B cell (primary cell): ENCODE measurements around the gene TRPV2. TPM values are rescaled to one million over a fixed set of nuclear protein-coding genes. Genes with fewer than 3 reads are reported as not detected.

Experiments used
- ATAC-seq: fragments of 200-7000 bp; cut with Tn5 transposase; one replicate; pipeline ENCODE4 v1.10.0; 2021; ENCODE audit warnings: low read depth, mild to moderate bottlenecking, moderate number of reproducible peaks, moderate library complexity
- CTCF ChIA-PET: fragments of 350-600 bp; sonication (Branson Sonifier 250); formaldehyde crosslinking; loops from one replicate; lab custom pipeline; 2021; ENCODE audit warnings: antibody characterized with exemption, inconsistent platforms; lab: Charles Lee
- POLR2A ChIA-PET: fragments of 350-600 bp; sonication (Branson Sonifier 250); formaldehyde crosslinking; loops from one replicate; lab custom pipeline; 2021; ENCODE audit warnings: antibody characterized with exemption; lab: Charles Lee
- DNase-seq: peaks from one replicate; pipeline ENCODE4 v3.0.0; 2013
- H2AFZ ChIP-seq: 2 replicates; pipeline ENCODE4 v1.6.1; 2012; ENCODE audit warnings: mild to moderate bottlenecking, low read depth, low read length; ENCODE audit not compliant: insufficient read depth, poor library complexity, severe bottlenecking
- H3K27ac ChIP-seq, 2 donors: 1 replicate in 1 of 2; 2 replicates in 1 of 2; pipeline ENCODE4 v1.5.1; 2012 to 2013; ENCODE audit warnings: low read length in 2 of 2, mild to moderate bottlenecking in 2 of 2, moderate library complexity in 1 of 2
- H3K27me3 ChIP-seq, 4 experiments: fragments of 200-600 bp in 1 of 4; sonication (generic) in 1 of 4; replicated peaks in 1 of 4; 1 replicate in 2 of 4; 2 replicates in 2 of 4; pipeline versions ENCODE4 v1.6.1 to v1.7.0; 2013 to 2016; ENCODE audit warnings: low read length in 3 of 4, mild to moderate bottlenecking in 2 of 4, mixed read lengths in 1 of 4, moderate library complexity in 1 of 4; ENCODE audit not compliant: insufficient read depth in 4 of 4, control insufficient read depth in 3 of 4; ENCODE audit errors: control extremely low read depth in 1 of 4
- H3K36me3 ChIP-seq, 2 experiments: replicated peaks in 1 of 2; 1 replicate in 1 of 2; 2 replicates in 1 of 2; pipeline versions ENCODE4 v1.6.1 to v1.7.1; 2013; ENCODE audit warnings: low read length in 1 of 2; ENCODE audit not compliant: insufficient read depth in 2 of 2, control insufficient read depth in 1 of 2; ENCODE audit errors: control extremely low read depth in 1 of 2, extremely low read depth in 1 of 2
- H3K4me1 ChIP-seq, 2 donors: fragments of 200-600 bp in 1 of 2; sonication (generic) in 1 of 2; 1 replicate in 1 of 2; 2 replicates in 1 of 2; pipeline versions ENCODE4 v1.5.1 to v1.6.1; 2013 to 2017; ENCODE audit warnings: low read length in 2 of 2; ENCODE audit not compliant: control insufficient read depth in 2 of 2, insufficient read depth in 2 of 2
- H3K4me2 ChIP-seq: replicated peaks from 2 replicates; pipeline ENCODE3; 2012; ENCODE audit warnings: mild to moderate bottlenecking, low read depth, low read length; ENCODE audit not compliant: poor library complexity, severe bottlenecking
- H3K4me3 ChIP-seq, 5 experiments: fragments of 200-600 bp in 1 of 5; sonication (generic) in 1 of 5; 1 replicate in 3 of 5; 2 replicates in 2 of 5; pipeline versions ENCODE4 v1.5.1 to v1.7.0; 2011 to 2016; ENCODE audit warnings: low read length in 4 of 5, mild to moderate bottlenecking in 4 of 5, low read depth in 2 of 5, control low read depth in 1 of 5, moderate library complexity in 1 of 5; ENCODE audit not compliant: insufficient read depth in 1 of 5; ENCODE audit errors: control extremely low read depth in 1 of 5, extremely low read depth in 1 of 5
- H3K79me2 ChIP-seq: fragments of 200-600 bp; sonication (generic); one replicate; pipeline ENCODE4 v1.6.0; 2016; ENCODE audit warnings: low read length; ENCODE audit not compliant: control insufficient read depth, insufficient read depth
- H3K9ac ChIP-seq: fragments of 200-600 bp; sonication (generic); 2 replicates; pipeline ENCODE4 v1.6.1; 2017; ENCODE audit warnings: mild to moderate bottlenecking, low read length, moderate library complexity
- H3K9me3 ChIP-seq, 3 donors: one replicate each; pipeline versions ENCODE4 v1.6.1 to v1.7.1; 2013; ENCODE audit warnings: low read length in 2 of 3; ENCODE audit not compliant: control insufficient read depth in 2 of 3, insufficient read depth in 1 of 3; ENCODE audit errors: control extremely low read depth in 1 of 3
- H4K20me1 ChIP-seq: 2 replicates; pipeline ENCODE4 v1.6.0; 2012; ENCODE audit warnings: mild to moderate bottlenecking, low read length; ENCODE audit not compliant: insufficient read depth, control insufficient read depth, poor library complexity, severe bottlenecking
- H3K27ac Mint-ChIP-seq: one replicate; pipeline ENCODE4 v1.8.0; 2021; ENCODE audit warnings: mixed read lengths
- H3K27me3 Mint-ChIP-seq: one replicate; pipeline ENCODE4 v1.8.0; 2021; ENCODE audit warnings: mixed read lengths
- H3K4me1 Mint-ChIP-seq: one replicate; pipeline ENCODE4 v1.8.0; 2021; ENCODE audit warnings: mixed read lengths
- H3K4me3 Mint-ChIP-seq: one replicate; pipeline ENCODE4 v1.8.0; 2021; ENCODE audit warnings: mixed read lengths
- H3K9me3 Mint-ChIP-seq: one replicate; pipeline ENCODE4 v1.8.0; 2022; ENCODE audit warnings: mixed read lengths; ENCODE audit not compliant: insufficient read depth
- CTCF ChIP-seq: fragments of 200-600 bp; IDR thresholded peaks from one replicate; pipeline ENCODE4 v1.8.0; 2022; ENCODE audit warnings: antibody characterized with exemption, mild to moderate bottlenecking
- EZH2 ChIP-seq: IDR thresholded peaks from 2 replicates; pipeline ENCODE4 v1.6.1; 2012; ENCODE audit warnings: borderline replicate concordance, low read depth, mild to moderate bottlenecking, moderate library complexity, low read length; ENCODE audit not compliant: insufficient read depth, poor library complexity, severe bottlenecking
- WGBS: methylation state at CpG from one replicate; pipeline ENCODE4 v1.1.5; 2013; ENCODE audit warnings: missing lambda C conversion rate; ENCODE audit not compliant: insufficient coverage; 5-methylcytosine and 5-hydroxymethylcytosine counted together
- intact Hi-C: fragments of 100-400 bp; cut with micrococcal nuclease; formaldehyde crosslinking; loops from one replicate; pipeline ENCODE4 v1.10.0; 2022
- polyA plus RNA-seq: library from polyadenylated mRNA; depleted of rRNA; stranded (reverse); fragments of >200 nt; gene quantifications from 2 replicates; pipeline ENCODE4 v1.2.3, GENCODE V29; 2012
- total RNA-seq, 2 donors: library from RNA; stranded (reverse); fragments of 120-200 nt in 1 of 2; gene quantifications; 1 replicate in 1 of 2; 2 replicates in 1 of 2; pipeline versions ENCODE4 v1.2.3 to v1.2.4, GENCODE V29; 2013 to 2022

Gene TRPV2
- total and polyA plus RNA-seq, 2 donors (not counting 1 experiment from before 2014, with no cell fraction given), result 58.6 to 89.0 TPM

GRCh38 chr17:16477255-16477654, 61.9 kb downstream of the TRPV2 start:
- no peaks in the 10 kb centered on the region for H3K4me1 Mint-ChIP-seq
- ChIA-PET CTCF (no interaction called here), POLR2A (no interaction called here)
- H3K4me3 Mint-ChIP-seq, result no peak overlapping the region
- 91% methylated on average over 4 of the region's 5 CpGs for WGBS
- ATAC-seq, result no peak
- H3K27me3 Mint-ChIP-seq, result no peaks in the 10 kb centered on the region
- H3K27me3 ChIP-seq, result no peaks in the 10 kb centered on the region
- no peaks in the 10 kb centered on the region for H3K79me2 ChIP-seq
- intact Hi-C loops, result no loop called here
- H3K36me3 ChIP-seq, result no peaks in the 10 kb centered on the region
- DNase-seq, result no peak
- H2AFZ ChIP-seq, result no peak overlapping the region
- H4K20me1 ChIP-seq, result no peaks in the 10 kb centered on the region
- TF ChIP-seq CTCF, result no peak
- TF ChIP-seq EZH2, result no peak
- no peak overlapping the region for H3K4me2 ChIP-seq
- H3K9me3 Mint-ChIP-seq, result no peaks in the 10 kb centered on the region
- no peaks in the 10 kb centered on the region for H3K9me3 ChIP-seq
- H3K4me3 ChIP-seq, result no peak overlapping the region
- no peak overlapping the region for H3K9ac ChIP-seq
- no peaks in the 10 kb centered on the region for H3K4me1 ChIP-seq
- no peak overlapping the region for H3K27ac ChIP-seq
- H3K27ac Mint-ChIP-seq, result no peak overlapping the region

GRCh38 chr17:16477666-16478065, 62.3 kb downstream of the TRPV2 start:
- H3K27ac Mint-ChIP-seq, result no peak overlapping the region

More at GRCh38 chr17:16477666-16478065, 62.3 kb downstream of the TRPV2 start:
- Histone ChIP-seq H3K9ac (no peak overlapping the region), H3K27me3 (no peaks in the 10 kb centered on the region), H2AFZ (no peak overlapping the region), H3K9me3 (no peaks in the 10 kb centered on the region), H3K36me3 (no peaks in the 10 kb centered on the region), H3K79me2 (no peaks in the 10 kb centered on the region), H4K20me1 (no peaks in the 10 kb centered on the region), H3K4me3 (no peak overlapping the region), H3K4me2 (no peak overlapping the region), H3K4me1 (no peaks in the 10 kb centered on the region), H3K27ac (no peak overlapping the region)
- DNase-seq (no peak), ATAC-seq (no peak)
- Mint-ChIP-seq H3K27me3 (no peaks in the 10 kb centered on the region), H3K4me3 (no peak overlapping the region), H3K9me3 (no peaks in the 10 kb centered on the region), H3K4me1 (no peaks in the 10 kb centered on the region)
- TF ChIP-seq CTCF (no peak), EZH2 (no peak)
- ChIA-PET POLR2A (no interaction called here), CTCF (no interaction called here)
- WGBS, result 85% methylated on average over 6 of the region's 8 CpGs
- intact Hi-C loops, result no loop called here
